IgD-negative memory B cell (primary cell): ENCODE data around the gene TERT. TPM values are rescaled to one million over a fixed set of nuclear protein-coding genes. Genes with fewer than 3 reads are reported as not detected.
"Not testable (repeated sequence)": the region's sequence is repeated elsewhere in the genome, so short reads cannot be mapped to it uniquely, and the experiment has no call there.

ENCODE experiments used
- H3K27ac Mint-ChIP-seq, 3 donors: one replicate each; pipeline ENCODE4 v1.8.0; 2020 to 2022; ENCODE audit warnings: mild to moderate bottlenecking in 3 of 3, mixed read lengths in 3 of 3, moderate library complexity in 1 of 3
- H3K27me3 Mint-ChIP-seq: one replicate; pipeline ENCODE4 v1.8.0; 2021; ENCODE audit warnings: mixed read lengths
- H3K36me3 Mint-ChIP-seq: one replicate; pipeline ENCODE4 v1.8.0; 2020; ENCODE audit warnings: mild to moderate bottlenecking, mixed read lengths
- H3K4me1 Mint-ChIP-seq, 3 donors: one replicate each; pipeline ENCODE4 v1.8.0; 2020 to 2022; ENCODE audit warnings: mixed read lengths in 3 of 3, mild to moderate bottlenecking in 1 of 3
- H3K4me3 Mint-ChIP-seq, 4 donors: one replicate each; pipeline ENCODE4 v1.8.0; 2020 to 2022; ENCODE audit warnings: mild to moderate bottlenecking in 4 of 4, mixed read lengths in 4 of 4, moderate library complexity in 3 of 4
- H3K9me3 Mint-ChIP-seq, 3 donors: one replicate each; pipeline ENCODE4 v1.8.0; 2020 to 2021; ENCODE audit warnings: mixed read lengths in 3 of 3, mild to moderate bottlenecking in 1 of 3
- polyA plus RNA-seq: library from polyadenylated mRNA; unstranded; fragments of 300-500 nt; fragmentation: Illumina TruSeq; gene quantifications from one replicate; pipeline ENCODE4 v1.2.3, GENCODE V29; 2021

TERT gene
- not detected for polyA plus RNA-seq

DNA sequence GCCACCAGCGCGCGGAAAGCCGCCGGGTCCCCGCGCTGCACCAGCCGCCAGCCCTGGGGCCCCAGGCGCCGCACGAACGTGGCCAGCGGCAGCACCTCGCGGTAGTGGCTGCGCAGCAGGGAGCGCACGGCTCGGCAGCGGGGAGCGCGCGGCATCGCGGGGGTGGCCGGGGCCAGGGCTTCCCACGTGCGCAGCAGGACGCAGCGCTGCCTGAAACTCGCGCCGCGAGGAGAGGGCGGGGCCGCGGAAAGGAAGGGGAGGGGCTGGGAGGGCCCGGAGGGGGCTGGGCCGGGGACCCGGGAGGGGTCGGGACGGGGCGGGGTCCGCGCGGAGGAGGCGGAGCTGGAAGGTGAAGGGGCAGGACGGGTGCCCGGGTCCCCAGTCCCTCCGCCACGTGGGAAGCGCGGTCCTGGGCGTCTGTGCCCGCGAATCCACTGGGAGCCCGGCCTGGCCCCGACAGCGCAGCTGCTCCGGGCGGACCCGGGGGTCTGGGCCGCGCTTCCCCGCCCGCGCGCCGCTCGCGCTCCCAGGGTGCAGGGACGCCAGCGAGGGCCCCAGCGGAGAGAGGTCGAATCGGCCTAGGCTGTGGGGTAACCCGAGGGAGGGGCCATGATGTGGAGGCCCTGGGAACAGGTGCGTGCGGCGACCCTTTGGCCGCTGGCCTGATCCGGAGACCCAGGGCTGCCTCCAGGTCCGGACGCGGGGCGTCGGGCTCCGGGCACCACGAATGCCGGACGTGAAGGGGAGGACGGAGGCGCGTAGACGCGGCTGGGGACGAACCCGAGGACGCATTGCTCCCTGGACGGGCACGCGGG is at the start of gene TERT:
TSS of gene TERT (minus strand) at position 234 of the 815 bp plus-strand sequence. CDS start at position 155, 79 bp downstream.
- Mint-ChIP-seq H3K27ac (no peak within 1 kb of the TSS), H3K4me1 (peaks cover 5 to 13% (median 5%) of the 10 kb centered on the region in 3 donors), H3K27me3 (peaks cover 26% of the 10 kb centered on the region), H3K36me3 (no peaks in the 10 kb centered on the region), H3K4me3 (peak within 1 kb of the TSS in 2 of 4 donors; percentile 17 to 63), H3K9me3 (no peaks in the 10 kb centered on the region)

DNA sequence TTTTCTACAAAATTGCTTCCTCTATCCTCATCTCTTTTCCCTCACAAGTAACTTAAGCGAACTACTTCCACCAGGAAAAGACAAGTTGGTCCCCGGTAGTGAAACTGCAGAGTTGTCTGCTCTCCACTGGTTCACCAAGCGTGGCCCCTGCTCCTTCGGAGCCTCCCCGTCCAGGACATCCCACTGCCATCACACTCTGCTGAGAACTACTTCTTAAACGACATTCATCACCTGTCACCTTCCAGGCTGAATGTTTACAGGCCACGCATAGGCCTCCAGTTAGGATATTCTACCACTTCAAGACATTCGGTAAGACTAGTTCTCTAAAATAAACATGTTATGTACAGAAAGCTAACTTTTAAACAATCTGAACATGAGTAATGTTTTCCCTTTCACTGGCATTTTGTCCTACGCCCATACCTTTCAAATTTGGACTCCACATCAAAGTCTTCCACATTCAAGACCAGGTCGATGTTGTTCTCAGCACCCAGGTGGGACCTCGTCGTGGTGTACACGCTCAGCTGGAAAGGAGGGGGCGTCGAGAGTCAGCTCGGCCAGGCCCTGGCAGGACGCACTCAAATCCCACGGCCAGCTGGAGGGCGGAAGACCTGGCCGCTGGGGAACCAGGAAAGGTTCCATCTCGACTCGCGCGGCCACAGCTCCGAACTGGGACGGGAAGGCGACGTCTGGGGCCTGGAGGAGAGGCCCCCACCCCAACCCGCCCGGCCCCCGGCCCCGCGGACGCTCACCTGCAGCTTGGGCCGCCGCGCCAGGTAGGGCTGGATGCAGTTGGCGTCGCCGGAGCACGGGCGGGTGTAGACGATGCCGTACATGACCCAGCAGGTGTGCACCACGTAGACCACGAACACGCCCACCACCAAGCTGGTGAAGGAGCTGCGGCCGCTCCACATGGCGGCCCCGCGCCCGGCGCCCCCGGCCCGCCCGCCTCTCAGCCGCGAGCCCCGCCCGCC is 49.3 kb upstream of the TERT start:
- no peaks in the 10 kb centered on the region for H3K9me3 Mint-ChIP-seq
- H3K4me3 Mint-ChIP-seq, result peak overlapping the region; percentile 88 to 94 (median 89)
- H3K4me1 Mint-ChIP-seq, result peaks cover 11 to 36% (median 27%) of the 10 kb centered on the region in 3 donors
- no peaks in the 10 kb centered on the region for H3K27me3 Mint-ChIP-seq
- peaks cover 4% of the 10 kb centered on the region for H3K36me3 Mint-ChIP-seq
- H3K27ac Mint-ChIP-seq, result peak overlapping the region; percentile 74 to 98 (median 88)

DNA sequence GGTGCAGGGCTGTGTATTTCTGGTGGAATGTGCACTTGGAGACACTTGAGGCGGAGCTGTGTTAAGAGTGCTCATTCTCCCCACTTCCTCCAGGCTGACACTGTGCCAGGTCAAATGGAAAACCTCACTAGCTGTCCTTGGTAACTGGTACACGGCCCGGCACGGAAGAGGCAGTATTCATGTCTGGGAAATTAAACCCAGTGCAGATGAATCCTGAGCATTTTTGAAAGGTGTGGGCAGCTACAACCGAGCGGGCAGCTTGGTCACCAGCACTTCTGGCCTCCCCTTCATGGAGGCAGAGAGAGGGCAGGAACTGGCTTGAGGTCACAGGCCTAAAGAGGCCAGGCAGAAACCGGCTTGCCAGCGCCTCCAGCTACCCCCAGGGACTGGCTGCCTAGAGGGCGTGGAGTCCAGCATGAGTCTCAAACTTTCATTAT is 48.5 kb upstream of the TERT start:
- H3K4me3 Mint-ChIP-seq, result peak overlapping the region; percentile 76 to 89 (median 82)
- H3K4me1 Mint-ChIP-seq, result peaks cover 11 to 36% (median 27%) of the 10 kb centered on the region in 3 donors
- H3K9me3 Mint-ChIP-seq, result no peaks in the 10 kb centered on the region
- H3K27me3 Mint-ChIP-seq, result no peaks in the 10 kb centered on the region
- H3K36me3 Mint-ChIP-seq, result peaks cover 2% of the 10 kb centered on the region
- H3K27ac Mint-ChIP-seq, result peak overlapping the region; percentile 62 to 98 (median 74)

DNA sequence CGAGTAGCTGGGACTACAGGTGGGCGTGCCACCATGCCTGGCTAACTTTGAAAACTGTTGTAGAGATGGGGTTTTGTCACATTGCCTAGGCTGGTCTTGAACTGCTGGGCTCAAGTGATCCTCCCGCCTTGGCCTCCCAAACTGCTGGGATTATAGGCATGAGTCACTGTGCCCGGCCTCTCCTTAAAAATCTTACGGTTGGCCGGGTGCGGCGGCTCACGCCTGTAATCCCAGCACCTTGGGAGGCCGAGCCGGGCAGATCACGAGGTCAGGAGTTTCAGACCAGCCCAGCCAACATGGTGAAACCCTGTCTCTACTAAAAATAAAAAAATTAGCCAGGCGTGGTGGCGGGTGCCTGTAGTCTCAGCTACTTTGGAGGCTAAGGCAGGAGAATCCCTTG is 47.8 kb upstream of the TERT start:
- H3K9me3 Mint-ChIP-seq, H3K27me3 Mint-ChIP-seq, H3K36me3 Mint-ChIP-seq: not testable (repeated sequence)
- Mint-ChIP-seq H3K27ac (peak overlapping the region; percentile 83 to 98 (median 92)), H3K4me1 (peaks cover 11 to 36% (median 27%) of the 10 kb centered on the region in 3 donors), H3K4me3 (peak overlapping the region in 3 of 4 donors; percentile 60 to 76 (median 76))

DNA sequence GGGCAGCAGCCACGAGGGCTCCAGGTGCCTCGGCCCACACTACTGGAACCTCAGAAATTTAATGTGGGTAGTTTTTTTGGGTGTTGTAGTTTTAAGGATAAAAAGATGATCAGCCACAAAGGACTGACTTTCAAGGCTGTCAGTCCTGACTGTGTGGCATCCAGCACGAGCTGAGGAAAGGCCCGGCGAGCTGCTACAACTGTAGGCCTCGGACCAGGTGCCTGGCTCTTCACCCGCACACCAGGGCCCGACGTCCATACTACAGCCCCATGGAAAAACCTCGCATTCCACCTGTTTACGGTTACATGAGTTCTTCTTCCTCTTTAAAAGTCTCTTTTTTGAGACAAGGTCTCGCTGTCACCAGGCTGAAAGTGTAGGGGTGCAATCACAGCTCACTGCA is 47.4 kb upstream of the TERT start:
- Mint-ChIP-seq H3K27ac (peak overlapping the region; percentile 83 to 92 (median 91)), H3K4me3 (peak overlapping the region; percentile 60 to 76 (median 68)), H3K36me3 (peaks cover 2% of the 10 kb centered on the region), H3K27me3 (no peaks in the 10 kb centered on the region), H3K9me3 (no peaks in the 10 kb centered on the region), H3K4me1 (peaks cover 11 to 36% (median 27%) of the 10 kb centered on the region in 3 donors)

DNA sequence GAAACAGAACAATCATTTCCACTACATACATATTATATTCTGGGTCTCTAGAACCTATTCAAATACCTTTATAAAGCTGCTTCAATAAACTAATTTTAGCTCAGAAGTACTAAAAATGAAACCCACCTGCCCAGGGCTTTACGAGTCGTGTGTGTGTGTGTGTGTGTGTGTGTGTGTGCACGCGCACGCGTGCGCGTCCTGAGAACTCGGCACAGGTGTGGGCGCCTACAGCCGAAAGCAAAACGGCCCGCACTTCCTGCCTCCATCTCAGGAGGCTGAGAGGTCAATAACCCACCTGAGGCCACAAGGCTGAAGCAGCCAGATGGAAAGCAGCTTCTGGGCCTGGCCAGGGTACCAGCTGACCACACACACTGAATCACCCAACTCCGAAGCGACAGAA is 47.0 kb upstream of the TERT start:
- peaks cover 11 to 36% (median 25%) of the 10 kb centered on the region in 3 donors for H3K4me1 Mint-ChIP-seq
- H3K27ac Mint-ChIP-seq, result peak overlapping the region; percentile 83 to 92 (median 91)

DNA sequence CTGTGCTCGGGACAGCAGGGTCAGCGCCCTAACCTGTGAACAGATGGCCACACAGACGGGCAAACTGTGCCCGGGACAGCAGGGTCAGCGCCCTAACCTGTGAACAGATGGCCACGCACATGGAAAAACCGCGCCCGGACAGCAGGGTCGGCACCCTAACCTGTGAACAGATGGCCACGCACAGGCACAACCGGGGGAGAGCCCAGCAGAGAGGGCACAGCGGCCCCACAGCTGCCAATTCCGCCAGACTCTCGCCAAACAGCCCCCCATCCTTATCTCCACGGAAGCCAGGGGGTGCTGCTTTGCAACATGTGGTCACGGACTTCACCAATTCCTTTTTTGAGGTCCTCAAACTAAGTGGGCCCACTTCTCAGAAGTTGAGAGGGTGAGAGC is 44.9 kb upstream of the TERT start:
- peak overlapping the region in 1 of 4 donors; percentile 68 for H3K4me3 Mint-ChIP-seq

More for the DNA sequence above, 47.0 kb upstream of the TERT start:
- no peaks in the 10 kb centered on the region for H3K9me3 Mint-ChIP-seq
- peak overlapping the region; percentile 60 to 76 (median 68) for H3K4me3 Mint-ChIP-seq
- H3K36me3 Mint-ChIP-seq, result peaks cover 2% of the 10 kb centered on the region
- H3K27me3 Mint-ChIP-seq, result no peaks in the 10 kb centered on the region

DNA sequence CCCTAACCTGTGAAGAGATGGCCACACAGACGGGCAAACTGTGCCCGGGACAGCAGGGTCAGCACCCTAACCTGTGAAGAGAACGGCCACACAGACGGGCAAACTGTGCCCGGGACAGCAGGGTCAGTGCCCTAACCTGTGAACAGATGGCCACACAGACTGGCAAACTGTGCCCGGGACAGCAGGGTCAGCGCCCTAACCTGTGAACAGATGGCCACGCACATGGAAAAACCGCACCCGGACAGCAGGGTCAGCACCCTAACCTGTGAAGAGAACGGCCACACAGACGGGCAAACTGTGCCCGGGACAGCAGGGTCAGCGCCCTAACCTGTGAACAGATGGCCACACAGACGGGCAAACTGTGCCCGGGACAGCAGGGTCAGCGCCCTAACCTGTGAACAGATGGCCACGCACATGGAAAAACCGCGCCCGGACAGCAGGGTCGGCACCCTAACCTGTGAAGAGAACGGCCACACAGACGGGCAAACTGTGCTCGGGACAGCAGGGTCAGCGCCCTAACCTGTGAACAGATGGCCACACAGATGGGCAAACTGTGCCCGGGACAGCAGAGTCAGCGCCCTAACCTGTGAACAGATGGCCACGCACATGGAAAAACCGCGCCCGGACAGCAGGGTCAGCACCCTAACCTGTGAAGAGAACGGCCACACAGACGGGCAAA is 44.4 kb upstream of the TERT start:
- peaks cover 8 to 36% (median 18%) of the 10 kb centered on the region in 3 donors for H3K4me1 Mint-ChIP-seq
- not testable (repeated sequence) for H3K27ac Mint-ChIP-seq, H3K36me3 Mint-ChIP-seq, H3K4me3 Mint-ChIP-seq, H3K27me3 Mint-ChIP-seq, H3K9me3 Mint-ChIP-seq

More for the DNA sequence above, 44.9 kb upstream of the TERT start:
- H3K27ac Mint-ChIP-seq, H3K27me3 Mint-ChIP-seq, H3K36me3 Mint-ChIP-seq, H3K9me3 Mint-ChIP-seq: not testable (repeated sequence)
- peaks cover 8 to 36% (median 18%) of the 10 kb centered on the region in 3 donors for H3K4me1 Mint-ChIP-seq

DNA sequence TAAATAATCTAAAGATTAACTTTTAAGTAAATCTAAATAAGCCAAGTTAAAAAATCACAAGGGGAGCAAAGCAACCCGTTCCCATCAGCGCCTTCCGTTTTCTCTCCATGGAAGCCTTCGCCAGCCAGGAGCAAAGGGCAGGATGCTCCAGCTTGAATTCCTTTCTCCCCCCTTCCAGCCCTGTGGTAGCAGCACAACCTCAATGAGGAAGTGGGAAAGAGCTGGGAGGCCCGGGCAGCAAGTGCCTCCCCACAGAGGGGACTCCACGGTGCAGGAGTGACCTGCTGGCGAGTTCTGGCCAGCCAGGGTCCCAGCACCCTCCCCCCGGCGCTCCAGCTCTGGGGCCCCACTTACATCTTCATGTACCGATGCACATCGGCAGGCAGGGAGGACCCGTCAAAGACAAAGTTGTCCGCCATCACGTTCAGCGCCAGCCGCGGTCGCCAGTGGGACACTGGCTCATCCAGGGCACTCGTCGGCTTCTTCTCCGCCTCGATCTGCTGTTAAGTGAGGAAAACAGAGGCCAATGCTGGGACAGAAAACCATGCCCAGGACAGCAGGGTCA is 43.7 kb upstream of the TERT start:
- H3K27me3 Mint-ChIP-seq, result no peaks in the 10 kb centered on the region
- H3K4me1 Mint-ChIP-seq, result peaks cover 8 to 31% (median 12%) of the 10 kb centered on the region in 3 donors
- H3K9me3 Mint-ChIP-seq, result no peaks in the 10 kb centered on the region
- H3K36me3 Mint-ChIP-seq, result peaks cover 2% of the 10 kb centered on the region
- H3K4me3 Mint-ChIP-seq, result no peak overlapping the region
- no peak overlapping the region for H3K27ac Mint-ChIP-seq

DNA sequence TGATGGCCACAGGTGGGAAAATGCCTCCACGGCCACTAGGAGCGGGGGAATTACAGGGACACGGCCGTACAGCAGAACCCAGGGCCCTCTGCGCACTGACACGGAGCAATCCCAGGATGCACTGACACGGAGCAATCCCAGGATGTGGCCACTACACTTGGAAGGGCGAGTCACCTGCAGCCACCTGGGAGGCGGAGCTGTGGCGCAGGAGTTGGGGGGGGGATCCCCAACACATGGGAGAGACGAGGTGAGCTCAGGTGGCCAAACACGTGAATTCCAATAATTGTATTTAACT is 43.3 kb upstream of the TERT start:
- no peaks in the 10 kb centered on the region for H3K27me3 Mint-ChIP-seq
- no peak overlapping the region for H3K27ac Mint-ChIP-seq
- no peaks in the 10 kb centered on the region for H3K9me3 Mint-ChIP-seq
- peaks cover 8 to 27% (median 10%) of the 10 kb centered on the region in 3 donors for H3K4me1 Mint-ChIP-seq
- H3K36me3 Mint-ChIP-seq, result peaks cover 2% of the 10 kb centered on the region
- H3K4me3 Mint-ChIP-seq, result no peak overlapping the region

DNA sequence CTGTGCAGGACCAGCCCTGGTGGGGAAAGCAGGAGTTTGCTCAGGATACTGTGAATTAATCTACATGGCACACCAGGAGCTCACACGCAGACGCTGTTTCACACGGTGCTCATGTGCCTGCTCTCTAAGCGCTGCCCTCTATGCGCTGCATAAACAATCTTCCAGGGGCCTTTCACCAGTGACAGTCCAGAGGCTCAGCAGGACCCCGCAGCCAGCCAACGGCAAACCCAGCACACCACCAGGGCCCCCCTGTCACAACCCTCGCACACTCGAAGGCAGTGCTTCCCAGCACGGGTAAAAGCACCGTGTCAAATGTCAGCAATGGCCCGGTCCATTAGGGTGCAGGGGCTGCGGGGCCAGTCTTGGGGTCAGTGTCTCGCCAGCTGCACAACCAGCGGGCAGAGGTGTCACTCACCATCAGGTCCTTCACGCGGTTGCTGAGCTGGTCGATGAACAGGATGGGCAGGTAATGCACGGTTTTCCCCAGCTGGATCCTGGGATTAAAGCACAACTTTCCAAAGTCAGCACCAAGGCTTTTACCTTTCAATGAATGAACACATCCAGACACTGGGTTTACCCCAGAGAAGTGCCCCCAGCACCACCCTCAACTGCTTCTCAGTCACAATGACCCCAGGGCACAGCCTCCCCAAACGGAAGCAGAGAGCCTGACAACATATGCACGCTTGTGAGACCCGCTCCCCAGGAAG is 42.8 kb upstream of the TERT start:
- H3K9me3 Mint-ChIP-seq, result no peaks in the 10 kb centered on the region
- no peaks in the 10 kb centered on the region for H3K27me3 Mint-ChIP-seq
- peaks cover 8 to 25% (median 10%) of the 10 kb centered on the region in 3 donors for H3K4me1 Mint-ChIP-seq
- H3K27ac Mint-ChIP-seq, result peak overlapping the region in 1 of 3 donors; percentile 65
- H3K36me3 Mint-ChIP-seq, result no peaks in the 10 kb centered on the region
- H3K4me3 Mint-ChIP-seq, result no peak overlapping the region

DNA sequence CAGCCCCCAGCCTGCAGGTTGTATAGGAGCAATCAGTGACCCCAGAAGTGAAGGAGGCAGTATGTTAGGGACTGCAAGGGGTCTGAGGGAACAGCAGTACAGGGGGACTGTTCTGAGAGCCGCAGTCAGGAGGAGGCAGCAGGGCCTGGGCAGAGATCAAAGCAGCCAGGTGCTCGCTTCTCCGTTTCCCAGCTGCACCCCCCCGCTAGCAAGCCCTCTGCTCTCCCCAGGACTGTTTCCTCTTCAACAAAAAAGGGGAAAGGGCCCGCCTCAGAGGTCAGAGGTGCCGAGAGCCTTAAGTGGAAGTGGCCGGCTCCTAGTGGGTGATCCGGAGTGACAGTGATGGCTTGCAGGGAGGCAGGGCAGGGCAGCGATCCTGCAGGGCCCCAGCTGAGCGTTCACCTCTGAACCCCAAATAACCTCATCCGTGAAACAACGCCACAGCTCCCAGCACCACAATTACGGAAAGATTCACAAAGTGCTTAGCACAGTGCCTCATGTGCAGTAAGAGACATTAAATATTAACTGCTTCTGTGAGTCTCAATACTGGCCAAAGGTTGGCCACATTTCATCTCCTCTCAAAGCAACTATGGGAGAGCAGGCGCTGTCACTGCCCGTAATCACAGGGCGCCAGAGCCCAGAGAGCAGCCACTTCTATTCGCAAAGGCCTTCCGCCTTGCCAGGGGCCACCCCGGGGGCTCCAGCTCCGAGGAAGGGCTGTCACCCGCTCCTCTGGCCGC is 42.1 kb upstream of the TERT start:
- H3K27ac Mint-ChIP-seq, result peak overlapping the region in 2 of 3 donors; percentile 65 to 88

DNA sequence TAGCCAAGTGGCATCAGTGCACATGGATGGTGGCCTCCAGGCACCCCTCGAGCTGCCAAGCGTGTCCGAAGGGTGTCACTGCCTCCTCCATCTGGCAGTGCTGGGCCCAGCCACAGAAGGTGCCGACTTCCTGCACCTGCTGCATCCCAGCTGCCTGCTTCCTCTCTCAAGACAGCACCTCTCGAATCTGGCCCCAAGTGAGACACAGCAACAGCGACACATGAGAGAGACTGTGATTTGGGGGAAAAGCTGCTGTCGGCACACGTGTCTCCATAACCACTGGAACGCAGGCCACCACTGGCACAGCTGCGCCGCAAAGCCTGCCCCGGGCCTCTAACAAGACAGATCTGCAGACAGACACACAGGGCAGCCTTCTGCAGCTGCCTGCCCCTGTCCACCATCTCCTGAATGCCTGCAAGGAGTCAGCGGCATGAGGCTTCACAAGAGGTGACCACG is 41.3 kb upstream of the TERT start:
- Mint-ChIP-seq H3K9me3 (no peaks in the 10 kb centered on the region), H3K27ac (peak overlapping the region; percentile 43 to 53 (median 47)), H3K4me3 (peak overlapping the region in 2 of 4 donors; percentile 55 to 57), H3K36me3 (no peaks in the 10 kb centered on the region), H3K4me1 (peaks cover 0 to 12% (median 4%) of the 10 kb centered on the region in 3 donors), H3K27me3 (no peaks in the 10 kb centered on the region)

More for the DNA sequence above, 42.1 kb upstream of the TERT start:
- Mint-ChIP-seq H3K36me3 (no peaks in the 10 kb centered on the region), H3K4me1 (peaks cover 6 to 20% (median 7%) of the 10 kb centered on the region in 3 donors), H3K27me3 (no peaks in the 10 kb centered on the region), H3K9me3 (no peaks in the 10 kb centered on the region), H3K4me3 (peak overlapping the region in 1 of 4 donors; percentile 57)
